ENCODE data around the gene MYO9B.

DNA sequence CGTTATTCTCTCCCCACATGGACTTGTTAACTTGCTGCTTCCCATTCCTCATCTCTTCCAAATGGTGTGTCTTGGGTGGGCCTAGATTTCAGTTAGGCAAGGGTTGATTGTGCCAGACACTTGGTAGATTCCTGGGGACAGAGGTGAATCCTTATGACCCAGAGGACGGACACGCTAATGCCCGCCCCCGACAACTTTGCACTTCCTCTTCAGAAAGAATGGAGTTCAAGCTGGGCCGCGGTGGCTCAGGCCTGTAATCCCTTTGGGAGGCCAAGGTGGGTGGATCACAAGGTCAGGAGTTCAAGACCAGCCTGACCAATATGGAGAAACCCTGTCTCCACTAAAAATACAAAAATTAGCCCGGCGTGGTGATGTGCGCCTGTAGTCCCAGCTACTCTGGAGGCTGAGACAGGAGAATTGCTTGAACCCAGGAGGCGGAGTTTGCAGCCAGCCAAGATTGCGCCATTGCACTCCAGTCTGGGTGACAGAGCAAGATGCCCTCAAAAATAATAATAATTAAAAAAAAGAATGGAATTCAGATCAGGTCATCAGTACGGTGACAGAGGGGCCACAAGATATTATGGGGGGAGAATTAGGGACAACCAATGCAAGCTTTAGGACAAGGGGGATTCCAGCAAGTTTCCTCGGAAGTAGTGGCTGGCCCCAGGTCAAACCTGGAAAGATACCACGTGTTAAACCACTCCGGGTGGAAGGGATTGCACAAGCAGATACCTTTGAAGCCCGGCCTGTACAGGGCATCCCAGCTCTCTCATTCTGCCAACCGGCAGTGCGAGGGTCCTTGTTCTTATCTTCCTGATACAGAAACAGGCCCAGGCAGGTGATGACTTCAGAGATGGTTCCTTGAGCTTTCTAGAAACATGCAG, 2.7 kb downstream of the MYO9B start:
- TF ChIP-seq, protein P1, sequence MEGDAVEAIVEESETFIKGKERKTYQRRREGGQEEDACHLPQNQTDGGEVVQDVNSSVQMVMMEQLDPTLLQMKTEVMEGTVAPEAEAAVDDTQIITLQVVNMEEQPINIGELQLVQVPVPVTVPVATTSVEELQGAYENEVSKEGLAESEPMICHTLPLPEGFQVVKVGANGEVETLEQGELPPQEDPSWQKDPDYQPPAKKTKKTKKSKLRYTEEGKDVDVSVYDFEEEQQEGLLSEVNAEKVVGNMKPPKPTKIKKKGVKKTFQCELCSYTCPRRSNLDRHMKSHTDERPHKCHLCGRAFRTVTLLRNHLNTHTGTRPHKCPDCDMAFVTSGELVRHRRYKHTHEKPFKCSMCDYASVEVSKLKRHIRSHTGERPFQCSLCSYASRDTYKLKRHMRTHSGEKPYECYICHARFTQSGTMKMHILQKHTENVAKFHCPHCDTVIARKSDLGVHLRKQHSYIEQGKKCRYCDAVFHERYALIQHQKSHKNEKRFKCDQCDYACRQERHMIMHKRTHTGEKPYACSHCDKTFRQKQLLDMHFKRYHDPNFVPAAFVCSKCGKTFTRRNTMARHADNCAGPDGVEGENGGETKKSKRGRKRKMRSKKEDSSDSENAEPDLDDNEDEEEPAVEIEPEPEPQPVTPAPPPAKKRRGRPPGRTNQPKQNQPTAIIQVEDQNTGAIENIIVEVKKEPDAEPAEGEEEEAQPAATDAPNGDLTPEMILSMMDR (conservative IDR thresholded peaks at IDR 0.05; ENCODE audit: low read depth, low read length) = no peak
- TF ChIP-seq EZH2 (IDR thresholded peaks at IDR 0.05; ENCODE audit: low read length, unreplicated experiment) = no peak
